ENCODE data around the gene RGMB.

The RGMB gene

DNA sequence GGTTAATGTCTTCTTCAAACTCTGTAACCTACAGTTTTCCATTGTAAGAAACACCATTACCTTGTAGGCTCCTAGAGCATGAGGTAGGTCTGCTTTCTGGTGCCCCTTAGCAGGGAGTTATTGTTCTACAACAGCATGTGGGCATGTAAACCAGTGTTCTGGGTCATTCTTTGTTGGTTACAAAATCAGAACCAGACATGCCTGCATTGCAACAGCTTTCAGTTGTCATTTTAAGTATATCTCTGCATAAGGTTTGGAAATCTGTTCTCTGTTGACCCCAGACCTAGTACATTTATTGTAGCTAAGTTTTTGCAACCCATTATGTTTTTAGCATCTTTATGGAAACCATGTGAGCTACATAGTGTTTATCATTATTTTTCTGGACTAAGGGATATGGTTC is 10.9 kb downstream of the RGMB start:
- H3K36me3 Mint-ChIP-seq (ENCODE audit: low read depth) = no peaks in the 10 kb centered on the region

DNA sequence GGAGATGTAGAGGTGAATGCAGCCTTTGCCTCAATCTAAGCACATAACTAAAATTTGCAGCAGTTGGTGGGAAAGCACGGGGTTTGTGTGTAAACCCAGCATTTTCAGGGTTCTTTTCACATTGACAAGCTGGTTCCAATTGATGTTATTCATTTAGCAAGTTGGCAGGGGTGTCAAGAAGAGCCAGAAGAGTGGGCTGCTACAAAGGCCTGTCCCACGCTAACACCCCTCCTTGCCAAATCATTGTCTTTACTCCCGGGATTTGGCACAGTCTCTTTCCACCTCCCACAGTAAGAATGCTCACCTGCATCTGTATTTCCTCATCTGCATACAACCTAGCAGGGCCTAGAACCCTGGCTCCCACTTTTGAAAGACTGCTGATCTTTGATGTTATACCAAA is 11.8 kb downstream of the RGMB start:
- Mint-ChIP-seq H3K4me3 (no peak overlapping the region), H3K27ac (no peak overlapping the region), H3K27me3 (ENCODE audit: low read depth) (no peaks in the 10 kb centered on the region), H3K9me3 (no peaks in the 10 kb centered on the region), H3K4me1 (ENCODE audit: low read depth) (no peaks in the 10 kb centered on the region), H3K36me3 (ENCODE audit: low read depth) (no peaks in the 10 kb centered on the region)
- DNase-seq (ENCODE audit: low spot score) = no peak

More for the DNA sequence above, 10.9 kb downstream of the RGMB start:
- no peaks in the 10 kb centered on the region for H3K27me3 Mint-ChIP-seq (ENCODE audit: low read depth)
- no peaks in the 10 kb centered on the region for H3K4me1 Mint-ChIP-seq (ENCODE audit: low read depth)
- H3K27ac Mint-ChIP-seq = no peak overlapping the region
- no peak for DNase-seq (ENCODE audit: low spot score)
- no peak overlapping the region for H3K4me3 Mint-ChIP-seq
- no peaks in the 10 kb centered on the region for H3K9me3 Mint-ChIP-seq

DNA sequence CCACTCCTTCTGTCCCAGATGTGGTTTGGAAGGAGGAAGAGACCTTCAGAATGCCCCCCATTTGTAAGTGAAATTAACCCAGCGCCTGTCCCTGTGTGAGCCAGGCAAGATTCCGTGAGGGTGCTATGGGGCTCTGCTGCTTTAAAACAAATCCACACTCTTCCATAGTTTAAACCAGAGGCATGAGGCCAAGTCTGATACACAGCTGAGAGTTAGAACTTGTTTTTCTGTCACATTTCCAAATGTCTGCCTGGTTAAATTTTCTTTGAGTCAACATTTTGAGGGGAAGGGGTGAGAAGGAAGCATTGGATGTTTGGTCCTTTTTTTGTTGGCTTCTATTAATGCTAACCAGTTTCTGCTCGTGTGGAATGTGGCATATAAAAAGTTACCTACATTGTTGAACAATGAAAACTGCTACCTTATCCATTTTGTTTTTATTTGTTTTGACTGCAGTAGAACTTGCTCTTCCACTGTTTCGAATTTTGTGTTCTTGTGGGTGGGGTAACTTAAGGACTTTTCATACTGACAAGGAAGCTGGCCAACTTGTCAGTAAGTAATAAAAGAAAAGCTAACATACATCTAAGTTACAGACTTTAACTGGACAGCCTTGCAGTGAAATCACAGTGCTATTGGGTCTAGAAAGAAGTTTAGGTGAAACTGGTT is 12.9 kb downstream of the RGMB start:
- no peak for DNase-seq (ENCODE audit: low spot score)
- Mint-ChIP-seq H3K4me3 (no peak overlapping the region), H3K4me1 (ENCODE audit: low read depth) (no peaks in the 10 kb centered on the region)

DNA sequence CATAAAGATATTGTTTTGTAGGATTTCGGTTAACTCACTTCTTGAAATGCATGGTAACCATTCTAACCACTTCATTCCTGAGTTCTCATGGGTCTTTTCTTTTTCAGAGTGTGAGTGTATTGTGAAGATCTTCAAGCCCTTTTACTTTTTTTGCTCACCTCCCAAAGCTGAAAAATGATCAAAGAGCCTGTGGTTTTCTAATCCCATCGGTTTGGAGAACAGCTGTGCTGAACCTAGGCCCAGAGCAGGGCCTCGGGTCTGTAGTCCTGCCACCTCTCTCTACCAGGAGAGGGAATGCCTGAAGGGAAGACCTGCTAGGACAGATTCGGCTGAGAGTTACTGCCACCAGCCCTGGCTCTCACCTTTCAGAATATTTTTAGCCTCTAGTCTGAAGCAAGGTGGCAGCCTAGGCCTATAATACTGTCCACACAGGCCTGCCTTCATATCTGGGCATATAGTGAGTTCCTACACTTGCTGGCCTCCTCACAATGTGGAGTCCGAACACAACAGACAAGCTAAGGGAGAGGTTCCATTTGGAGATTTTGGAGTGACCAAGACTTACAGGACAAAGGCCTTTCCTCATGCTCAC is 13.8 kb downstream of the RGMB start:
- Mint-ChIP-seq H3K9me3 (no peaks in the 10 kb centered on the region), H3K36me3 (ENCODE audit: low read depth) (no peaks in the 10 kb centered on the region), H3K27ac (no peak overlapping the region), H3K27me3 (ENCODE audit: low read depth) (no peaks in the 10 kb centered on the region), H3K4me1 (ENCODE audit: low read depth) (no peaks in the 10 kb centered on the region), H3K4me3 (no peak overlapping the region)
- DNase-seq (ENCODE audit: low spot score) = no peak

More for the DNA sequence above, 12.9 kb downstream of the RGMB start:
- Mint-ChIP-seq H3K27me3 (ENCODE audit: low read depth) (no peaks in the 10 kb centered on the region), H3K27ac (no peak overlapping the region), H3K9me3 (no peaks in the 10 kb centered on the region), H3K36me3 (ENCODE audit: low read depth) (no peaks in the 10 kb centered on the region)

DNA sequence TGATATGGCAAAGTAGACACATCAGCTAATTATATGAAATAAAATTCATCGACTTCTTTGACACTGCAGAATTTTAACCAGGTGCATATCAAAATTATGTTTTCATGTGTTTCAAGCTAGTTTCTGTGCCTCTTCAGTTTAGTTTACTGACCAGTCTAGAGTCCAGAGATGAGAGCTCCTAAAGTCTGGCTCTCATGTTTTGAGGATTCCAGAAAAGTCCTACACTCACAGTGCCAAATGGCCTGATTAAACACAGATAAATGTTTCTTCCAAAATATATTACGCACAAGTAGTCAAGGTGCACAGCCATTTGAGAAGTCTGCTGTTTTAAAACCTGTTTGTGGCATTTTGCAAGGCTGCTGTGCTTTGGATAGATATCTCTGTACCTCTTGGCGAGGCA is 15.6 kb downstream of the RGMB start:
- Mint-ChIP-seq H3K27ac (no peak overlapping the region), H3K4me3 (no peak overlapping the region), H3K4me1 (ENCODE audit: low read depth) (no peaks in the 10 kb centered on the region), H3K9me3 (no peaks in the 10 kb centered on the region), H3K36me3 (ENCODE audit: low read depth) (no peaks in the 10 kb centered on the region), H3K27me3 (ENCODE audit: low read depth) (no peaks in the 10 kb centered on the region)
- no peak for DNase-seq (ENCODE audit: low spot score)

DNA sequence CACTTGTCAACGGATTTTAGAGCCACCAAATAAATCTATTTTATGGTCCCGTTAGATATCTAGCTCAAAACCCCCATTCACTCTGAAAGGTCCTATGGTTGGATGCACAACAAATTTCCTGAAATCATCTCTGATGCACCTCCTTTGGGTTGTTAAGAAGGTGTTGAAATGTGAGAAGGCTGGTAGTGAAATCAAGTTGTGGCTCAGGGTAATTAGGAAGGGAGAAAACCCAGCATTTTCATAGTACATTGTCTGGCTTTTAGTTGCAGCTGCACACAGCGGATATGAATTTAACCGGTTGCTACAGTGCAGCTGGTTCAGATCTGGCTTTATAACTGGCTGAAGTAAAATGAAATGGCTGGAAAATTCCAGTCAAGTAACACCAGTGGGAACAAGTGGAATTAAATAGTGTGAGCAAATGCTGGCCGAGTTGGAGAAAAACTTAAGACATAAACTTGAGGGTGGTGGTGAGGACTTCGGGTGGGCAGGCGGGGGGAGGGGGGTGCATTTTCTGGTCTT is 17.6 kb downstream of the RGMB start:
- no peak overlapping the region for H3K27ac Mint-ChIP-seq

DNA sequence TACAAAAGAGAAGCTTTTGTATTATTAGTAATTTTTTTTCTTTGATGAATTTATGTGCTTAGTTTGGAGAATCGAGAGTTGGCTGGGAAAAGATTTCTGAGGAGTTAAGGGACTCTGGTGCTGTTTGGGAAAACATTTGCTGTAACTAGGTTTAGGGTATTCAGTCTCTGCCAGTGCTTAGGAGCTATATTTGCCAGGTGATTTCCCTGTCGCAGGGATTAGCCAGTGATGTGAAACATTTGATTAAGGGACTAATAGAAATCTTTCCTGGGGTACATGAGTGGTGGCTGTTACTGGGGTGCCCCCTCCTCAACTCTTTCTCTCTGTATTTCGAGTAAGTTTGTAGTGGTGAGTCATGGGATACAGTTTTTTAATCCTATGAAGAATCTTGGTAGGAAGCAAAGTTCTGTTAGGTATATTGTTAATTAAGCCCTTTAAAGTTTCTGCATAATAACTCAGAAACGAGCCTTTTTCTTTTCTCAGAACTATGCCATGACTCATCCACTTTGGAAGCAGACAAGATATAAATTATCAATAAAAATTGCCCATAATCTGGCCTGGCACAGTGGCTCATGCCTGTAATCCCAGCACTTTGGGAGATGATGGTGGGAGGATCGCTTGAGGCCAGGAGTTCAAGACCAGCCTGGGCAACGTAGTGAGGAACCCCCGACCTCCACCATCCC is 18.6 kb downstream of the RGMB start:
- no peaks in the 10 kb centered on the region for H3K27me3 Mint-ChIP-seq (ENCODE audit: low read depth)
- H3K4me3 Mint-ChIP-seq = no peak overlapping the region
- H3K36me3 Mint-ChIP-seq (ENCODE audit: low read depth) = no peaks in the 10 kb centered on the region
- no peaks in the 10 kb centered on the region for H3K4me1 Mint-ChIP-seq (ENCODE audit: low read depth)
- no peaks in the 10 kb centered on the region for H3K9me3 Mint-ChIP-seq
- no peak overlapping the region for H3K27ac Mint-ChIP-seq
- DNase-seq (ENCODE audit: low spot score) = no peak

More for the DNA sequence above, 17.6 kb downstream of the RGMB start:
- no peak for DNase-seq (ENCODE audit: low spot score)
- Mint-ChIP-seq H3K27me3 (ENCODE audit: low read depth) (no peaks in the 10 kb centered on the region), H3K4me1 (ENCODE audit: low read depth) (no peaks in the 10 kb centered on the region), H3K36me3 (ENCODE audit: low read depth) (no peaks in the 10 kb centered on the region), H3K9me3 (no peaks in the 10 kb centered on the region), H3K4me3 (no peak overlapping the region)

DNA sequence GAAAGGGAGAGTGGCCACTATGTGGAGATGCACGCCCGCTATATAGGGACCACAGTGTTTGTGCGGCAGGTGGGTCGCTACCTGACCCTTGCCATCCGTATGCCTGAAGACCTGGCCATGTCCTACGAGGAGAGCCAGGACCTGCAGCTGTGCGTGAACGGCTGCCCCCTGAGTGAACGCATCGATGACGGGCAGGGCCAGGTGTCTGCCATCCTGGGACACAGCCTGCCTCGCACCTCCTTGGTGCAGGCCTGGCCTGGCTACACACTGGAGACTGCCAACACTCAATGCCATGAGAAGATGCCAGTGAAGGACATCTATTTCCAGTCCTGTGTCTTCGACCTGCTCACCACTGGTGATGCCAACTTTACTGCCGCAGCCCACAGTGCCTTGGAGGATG is 19.8 kb downstream of the RGMB start:
- DNase-seq (ENCODE audit: low spot score) = no peak
- Mint-ChIP-seq H3K27me3 (ENCODE audit: low read depth) (no peaks in the 10 kb centered on the region), H3K4me3 (no peak overlapping the region), H3K9me3 (no peaks in the 10 kb centered on the region), H3K27ac (no peak overlapping the region), H3K36me3 (ENCODE audit: low read depth) (no peaks in the 10 kb centered on the region), H3K4me1 (ENCODE audit: low read depth) (no peaks in the 10 kb centered on the region)

DNA sequence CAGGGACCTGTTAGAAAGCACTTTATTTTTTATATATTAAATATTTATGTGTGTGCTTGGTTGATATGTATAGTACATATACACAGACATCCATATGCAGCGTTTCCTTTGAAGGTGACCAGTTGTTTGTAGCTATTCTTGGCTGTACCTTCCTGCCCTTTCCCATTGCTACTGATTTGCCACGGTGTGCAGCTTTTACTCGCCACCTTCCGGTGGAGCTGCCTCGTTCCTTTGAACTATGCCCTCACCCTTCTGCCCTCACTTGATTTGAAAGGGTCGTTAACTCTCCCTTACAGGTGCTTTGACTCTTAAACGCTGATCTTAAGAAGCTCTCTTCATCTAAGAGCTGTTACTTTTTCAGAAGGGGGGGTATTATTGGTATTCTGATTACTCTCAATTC is 20.5 kb downstream of the RGMB start:
- no peak for DNase-seq (ENCODE audit: low spot score)
- H3K27me3 Mint-ChIP-seq (ENCODE audit: low read depth) = no peaks in the 10 kb centered on the region
- H3K36me3 Mint-ChIP-seq (ENCODE audit: low read depth) = no peaks in the 10 kb centered on the region
- no peaks in the 10 kb centered on the region for H3K4me1 Mint-ChIP-seq (ENCODE audit: low read depth)
- no peak overlapping the region for H3K4me3 Mint-ChIP-seq
- no peaks in the 10 kb centered on the region for H3K9me3 Mint-ChIP-seq
- no peak overlapping the region for H3K27ac Mint-ChIP-seq

DNA sequence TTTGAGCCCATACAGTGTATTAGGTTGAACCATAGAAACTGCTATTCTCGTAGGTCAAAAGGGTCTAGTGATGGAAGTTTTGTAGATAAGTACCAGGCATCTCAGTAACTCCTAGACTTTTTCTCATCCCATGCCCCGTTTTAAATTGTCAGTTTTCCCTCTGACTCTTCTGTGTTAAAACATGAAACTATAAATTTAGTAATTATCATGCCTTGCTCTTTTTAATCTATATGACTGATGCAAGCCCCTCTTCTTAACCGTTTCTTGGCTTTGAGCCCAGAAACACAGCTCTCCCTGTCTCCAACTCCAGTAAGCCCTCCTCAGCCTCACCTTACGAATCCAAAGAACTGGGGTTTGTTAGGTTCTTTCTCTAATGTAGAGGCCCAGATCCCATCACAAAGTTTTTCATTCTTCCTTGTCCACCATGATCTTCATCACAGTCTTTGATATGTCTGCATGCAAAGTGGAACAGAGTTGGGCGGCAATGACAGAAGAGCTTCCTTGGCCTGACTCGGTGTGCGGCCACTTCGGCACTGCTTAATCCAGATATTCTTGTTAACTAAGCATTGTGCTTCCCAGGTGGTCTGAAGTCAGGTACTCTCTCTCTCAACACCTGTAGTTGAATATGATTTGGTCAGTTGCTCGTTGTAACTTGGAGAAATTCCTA is 21.1 kb downstream of the RGMB start:
- no peaks in the 10 kb centered on the region for H3K27me3 Mint-ChIP-seq (ENCODE audit: low read depth)
- H3K27ac Mint-ChIP-seq = no peak overlapping the region
- no peaks in the 10 kb centered on the region for H3K36me3 Mint-ChIP-seq (ENCODE audit: low read depth)
- no peaks in the 10 kb centered on the region for H3K4me1 Mint-ChIP-seq (ENCODE audit: low read depth)
- no peaks in the 10 kb centered on the region for H3K9me3 Mint-ChIP-seq
- no peak overlapping the region for H3K4me3 Mint-ChIP-seq
- DNase-seq (ENCODE audit: low spot score) = no peak

DNA sequence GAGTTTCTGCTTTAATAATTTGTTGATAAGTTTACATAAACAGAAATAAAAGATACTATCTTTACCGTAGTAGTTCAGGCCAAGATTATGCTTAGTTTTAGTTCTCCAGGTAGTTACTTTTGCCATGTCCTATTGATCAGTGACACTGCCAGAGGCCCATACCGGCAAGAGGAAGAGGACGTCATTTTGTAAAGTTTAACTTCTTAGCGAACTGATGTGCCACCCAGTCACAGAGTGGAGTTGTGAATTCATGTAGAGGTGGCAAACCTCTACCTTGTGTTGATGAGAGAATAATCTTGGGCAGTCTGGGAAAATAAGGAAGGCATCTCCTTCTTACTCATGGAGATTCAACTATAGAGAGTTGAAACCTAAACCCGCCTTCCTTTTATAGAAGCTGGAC is 21.8 kb downstream of the RGMB start:
- H3K27ac Mint-ChIP-seq = no peak overlapping the region

DNA sequence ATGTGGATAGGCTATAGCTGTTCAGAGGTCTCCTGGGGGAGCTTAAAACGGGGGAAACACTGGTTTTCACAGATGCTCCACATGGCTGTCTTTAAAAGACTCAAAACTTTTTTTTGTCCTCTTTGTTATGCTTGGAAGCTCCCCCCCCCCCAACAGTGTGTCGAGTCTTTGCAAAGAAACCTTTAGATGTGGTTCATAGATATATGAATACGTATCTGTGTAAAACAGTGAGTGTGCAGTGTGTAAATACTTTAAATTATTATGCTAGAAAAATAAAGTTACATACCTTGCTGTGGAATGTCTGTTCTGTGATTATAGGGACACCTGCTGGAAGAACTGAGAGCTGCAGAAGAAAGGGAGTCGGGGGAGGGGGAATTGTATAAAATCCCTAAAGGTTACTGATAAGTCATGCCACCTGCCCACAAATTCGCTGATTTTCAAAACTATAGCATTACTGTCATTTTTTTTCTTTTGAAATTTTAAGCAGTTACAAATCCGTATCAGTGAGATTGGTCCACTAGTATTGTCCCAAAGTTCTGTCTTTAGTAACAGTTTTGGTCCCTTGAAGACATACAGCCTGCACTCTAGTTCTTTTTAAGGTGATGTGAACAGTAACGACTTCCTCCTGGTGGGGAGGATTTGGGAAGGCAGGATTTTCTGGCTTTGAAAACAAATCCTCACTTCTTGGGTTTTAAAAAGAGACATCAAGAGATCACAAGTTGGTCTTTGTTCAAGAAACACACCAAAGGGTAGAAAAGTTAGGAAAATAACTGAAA is 22.9 kb downstream of the RGMB start:
- H3K9me3 Mint-ChIP-seq = no peaks in the 10 kb centered on the region

More for the DNA sequence above, 21.8 kb downstream of the RGMB start:
- Mint-ChIP-seq H3K9me3 (no peaks in the 10 kb centered on the region), H3K27me3 (ENCODE audit: low read depth) (no peaks in the 10 kb centered on the region), H3K4me1 (ENCODE audit: low read depth) (no peaks in the 10 kb centered on the region), H3K36me3 (ENCODE audit: low read depth) (no peaks in the 10 kb centered on the region), H3K4me3 (no peak overlapping the region)
- DNase-seq (ENCODE audit: low spot score) = no peak

DNA sequence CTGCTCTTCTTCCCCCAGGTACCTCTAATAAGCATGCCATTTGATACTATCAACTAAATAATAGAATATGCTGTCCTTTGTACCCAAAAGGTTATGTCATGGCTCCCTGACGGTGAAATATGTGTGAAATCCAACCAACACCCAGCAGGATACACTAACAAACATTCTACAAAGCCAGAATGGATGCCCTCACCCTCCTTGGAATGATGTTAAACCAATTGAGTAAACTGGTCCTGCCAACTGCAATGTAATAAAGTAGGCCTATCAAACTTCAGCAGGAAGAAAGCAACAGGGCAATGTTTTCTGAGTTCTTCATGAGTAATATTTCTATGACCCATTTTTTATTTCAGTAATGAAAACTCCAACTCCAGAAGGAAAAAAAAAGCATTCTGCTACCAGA is 24.9 kb downstream of the RGMB start:
- Mint-ChIP-seq H3K4me3 (no peak overlapping the region), H3K4me1 (ENCODE audit: low read depth) (no peaks in the 10 kb centered on the region), H3K36me3 (ENCODE audit: low read depth) (no peaks in the 10 kb centered on the region), H3K27ac (no peak overlapping the region), H3K27me3 (ENCODE audit: low read depth) (no peaks in the 10 kb centered on the region), H3K9me3 (no peaks in the 10 kb centered on the region)
- no peak for DNase-seq (ENCODE audit: low spot score)

More for the DNA sequence above, 22.9 kb downstream of the RGMB start:
- Mint-ChIP-seq H3K4me3 (no peak overlapping the region), H3K36me3 (ENCODE audit: low read depth) (no peaks in the 10 kb centered on the region), H3K27me3 (ENCODE audit: low read depth) (no peaks in the 10 kb centered on the region), H3K27ac (no peak overlapping the region), H3K4me1 (ENCODE audit: low read depth) (no peaks in the 10 kb centered on the region)
- peak; percentile 15 for DNase-seq (ENCODE audit: low spot score)

Data from T-helper 2 cell treated with Interferon-gamma antibody and Interleukin-4, amounts not matched to agents 5 μg/mL and 100 μg/mL, for 36 hours (primary cell).